HepG2 (cell line): ENCODE measurements around the gene ALPK1. TPM values are rescaled to one million over a fixed set of nuclear protein-coding genes. Genes with fewer than 3 reads are reported as not detected.

ENCODE experiments used
- ATF1 ChIP-seq: IDR thresholded peaks from 2 replicates; pipeline ENCODE4 v1.6.1; 2016; ENCODE audit warnings: mild to moderate bottlenecking, control low read depth
- CEBPG ChIP-seq: IDR thresholded peaks from 2 replicates; pipeline ENCODE4 v1.6.1; 2016
- ELF3 ChIP-seq: IDR thresholded peaks from 2 replicates; pipeline ENCODE4 v1.6.1; 2016; ENCODE audit warnings: missing genetic modification reagents, missing compliant biosample characterization
- GABPA ChIP-seq, 2 experiments: IDR thresholded peaks; 2 replicates each; pipeline ENCODE4 v1.6.1; 2011 to 2016; ENCODE audit warnings: low read depth in 2 of 2, low read length in 1 of 2, missing biosample characterization in 1 of 2, missing genetic modification characterization in 1 of 2
- HMG20B ChIP-seq: conservative IDR thresholded peaks from 2 replicates; pipeline ENCODE4 v1.6.1; 2016; ENCODE audit warnings: missing genetic modification reagents, missing compliant biosample characterization
- HNRNPUL1 ChIP-seq: fragments of 200-400 bp; formaldehyde crosslinking; IDR thresholded peaks from 2 replicates; pipeline ENCODE4 v1.6.1; 2017; ENCODE audit warnings: low read depth, mild to moderate bottlenecking, low read length, moderate library complexity
- MEF2D ChIP-seq: sonication (generic); formaldehyde crosslinking; IDR thresholded peaks from 2 replicates; pipeline ENCODE4 v1.5.1; 2020; ENCODE audit warnings: mild to moderate bottlenecking, missing genetic modification reagents
- PAX8 ChIP-seq: sonication (generic); formaldehyde crosslinking; IDR thresholded peaks from 2 replicates; pipeline ENCODE4 v1.8.0; 2022; ENCODE audit warnings: mild to moderate bottlenecking, missing genetic modification reagents, borderline replicate concordance
- PRPF4 ChIP-seq: fragments of 200-400 bp; formaldehyde crosslinking; IDR thresholded peaks from 2 replicates; pipeline ENCODE4 v1.6.1; 2016; ENCODE audit warnings: low read length, low read depth; ENCODE audit not compliant: poor library complexity, severe bottlenecking
- TBX3 ChIP-seq: fragments of 450-650 bp; IDR thresholded peaks from 2 replicates; pipeline ENCODE4 v1.6.1; 2017; ENCODE audit warnings: antibody characterized with exemption, mild to moderate bottlenecking, inconsistent platforms, borderline replicate concordance
- ZKSCAN5 ChIP-seq: sonication (generic); formaldehyde crosslinking; IDR thresholded peaks from 2 replicates; pipeline ENCODE4 v1.5.1; 2020; ENCODE audit warnings: mild to moderate bottlenecking, missing genetic modification reagents
- ZMYM2 ChIP-seq: sonication (generic); formaldehyde crosslinking; IDR thresholded peaks from 2 replicates; pipeline ENCODE4 v1.8.0; 2022; ENCODE audit warnings: mild to moderate bottlenecking, missing genetic modification reagents
- ZNF260 ChIP-seq: sonication (generic); formaldehyde crosslinking; IDR thresholded peaks from 2 replicates; pipeline ENCODE4 v1.4.0; 2020; ENCODE audit warnings: missing genetic modification reagents, low read depth, mild to moderate bottlenecking, borderline replicate concordance
- ZNF713 ChIP-seq: sonication (generic); formaldehyde crosslinking; IDR thresholded peaks from 2 replicates; pipeline ENCODE4 v1.4.0; 2020; ENCODE audit warnings: mild to moderate bottlenecking, missing genetic modification reagents
- polyA plus RNA-seq, 8 experiments: library from polyadenylated mRNA; depleted of rRNA in 3 of 8; stranded (reverse) in 7 of 8; unstranded in 1 of 8; fragments of >200 nt; fragmentation: Illumina TruSeq in 4 of 8; extraction: Trizol in 4 of 8; gene quantifications; 2 replicates each; pipeline versions ENCODE4 v1.2.1 to v1.2.3, GENCODE V29; 2011 to 2016; ENCODE audit warnings: low read depth in 4 of 8, missing spikeins in 1 of 8, mixed read lengths in 1 of 8; ENCODE audit not compliant: insufficient read depth in 1 of 8
- total RNA-seq, 5 experiments: library from RNA; depleted of rRNA; stranded (reverse); fragments of >200 nt; fragmentation: Illumina TruSeq; extraction: Trizol; gene quantifications; 2 replicates each; pipeline ENCODE4 v1.2.3, GENCODE V29; 2016; ENCODE audit warnings: low read depth in 1 of 5
- TF ChIP-seq, protein P1 (sequence below), 2 experiments: sonication (generic) in 1 of 2; formaldehyde crosslinking in 1 of 2; IDR thresholded peaks; 2 replicates each; pipeline versions ENCODE4 v1.5.1 to v1.6.1; 2011 to 2020; ENCODE audit warnings: borderline replicate concordance in 1 of 2, low read depth in 1 of 2, low read length in 1 of 2, mild to moderate bottlenecking in 1 of 2, missing genetic modification reagents in 1 of 2, moderate library complexity in 1 of 2
- TF ChIP-seq, protein P2 (sequence below): sonication (generic); formaldehyde crosslinking; IDR thresholded peaks from 2 replicates; pipeline ENCODE4 v1.4.0; 2020; ENCODE audit warnings: mild to moderate bottlenecking, missing genetic modification reagents, borderline replicate concordance
- TF ChIP-seq, protein P3 (sequence below): sonication (generic); formaldehyde crosslinking; IDR thresholded peaks from 2 replicates; pipeline ENCODE4 v1.4.0; 2020; ENCODE audit warnings: mild to moderate bottlenecking, missing genetic modification reagents
- TF ChIP-seq, protein P4 (sequence below): sonication (generic); formaldehyde crosslinking; IDR thresholded peaks from 2 replicates; pipeline ENCODE4 v1.4.0; 2020; ENCODE audit warnings: missing genetic modification reagents, borderline replicate concordance
- TF ChIP-seq, protein P5 (sequence below): sonication (generic); formaldehyde crosslinking; IDR thresholded peaks from 2 replicates; pipeline ENCODE4 v1.4.0; 2020; ENCODE audit warnings: missing genetic modification reagents

Gene ALPK1
- total and polyA plus RNA-seq, 2 of the 13 experiments (the other 11 are each of a cell fraction or from before 2014, with no cell fraction given) = 0.61 to 1.3 TPM

DNA sequence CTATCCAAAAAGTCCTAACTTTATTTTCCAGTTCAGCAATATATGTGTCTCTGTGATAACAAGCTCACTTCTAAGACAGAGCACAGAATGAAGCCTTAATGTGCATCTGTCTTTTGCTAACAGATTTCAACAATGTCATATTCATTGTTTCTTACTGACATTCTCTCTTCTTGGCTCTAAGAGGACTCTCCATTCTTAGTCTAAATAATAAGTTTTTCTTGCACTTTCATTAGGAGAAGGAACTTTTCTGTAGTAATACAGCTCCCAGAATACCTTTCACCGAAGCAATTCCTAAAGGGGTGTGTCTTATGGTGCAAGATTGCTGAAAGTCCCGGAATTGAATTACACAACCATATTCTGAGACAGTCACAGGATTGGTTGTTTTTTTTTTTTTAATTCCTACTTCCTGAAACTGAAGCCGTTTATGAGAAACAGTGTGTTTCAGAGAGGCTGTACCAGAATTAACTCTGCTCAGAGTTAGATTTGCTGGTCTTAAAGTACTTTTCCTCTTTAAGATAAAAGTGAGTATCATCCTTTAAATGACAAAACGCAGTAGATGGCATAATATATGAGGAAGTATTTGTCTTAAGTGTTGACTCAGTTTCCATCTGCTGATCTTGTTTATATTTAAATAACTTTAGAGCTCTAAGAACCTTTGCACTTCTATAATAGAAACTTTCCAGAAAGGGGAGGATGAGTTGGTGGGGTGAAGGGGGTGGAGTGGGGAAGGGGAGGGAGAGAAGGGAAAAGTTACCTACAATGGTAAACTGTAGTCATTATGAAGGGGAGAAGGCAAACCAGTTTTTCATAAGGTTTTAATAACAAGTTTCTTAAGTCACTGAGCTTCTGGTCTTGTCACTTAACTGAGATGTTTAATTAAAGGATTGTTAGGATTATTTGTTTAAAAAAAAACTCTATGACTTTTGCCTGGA, at the start of gene ALPK1 (continued):
- TF ChIP-seq, protein P1, sequence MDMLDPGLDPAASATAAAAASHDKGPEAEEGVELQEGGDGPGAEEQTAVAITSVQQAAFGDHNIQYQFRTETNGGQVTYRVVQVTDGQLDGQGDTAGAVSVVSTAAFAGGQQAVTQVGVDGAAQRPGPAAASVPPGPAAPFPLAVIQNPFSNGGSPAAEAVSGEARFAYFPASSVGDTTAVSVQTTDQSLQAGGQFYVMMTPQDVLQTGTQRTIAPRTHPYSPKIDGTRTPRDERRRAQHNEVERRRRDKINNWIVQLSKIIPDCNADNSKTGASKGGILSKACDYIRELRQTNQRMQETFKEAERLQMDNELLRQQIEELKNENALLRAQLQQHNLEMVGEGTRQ (IDR thresholded peaks at IDR 0.05; ENCODE audit: low read depth, low read length) = no peak
- TF ChIP-seq, protein P1 (CRISPR knock-in tag; IDR thresholded peaks at IDR 0.05; ENCODE audit: borderline replicate concordance) = no peak
- no peak for TF ChIP-seq HMG20B (CRISPR knock-in tag)
- no peak for TF ChIP-seq ZMYM2 (CRISPR knock-in tag)
- TF ChIP-seq ELF3 = peak; percentile 55; the same call in 1 of the 2 replicates
- no peak for TF ChIP-seq PAX8 (CRISPR knock-in tag)
- TF ChIP-seq ZNF260 (CRISPR knock-in tag) = no peak
- no peak for TF ChIP-seq ZKSCAN5
- no peak for TF ChIP-seq TBX3
- TF ChIP-seq MEF2D (CRISPR knock-in tag) = no peak
- TF ChIP-seq, protein P2, sequence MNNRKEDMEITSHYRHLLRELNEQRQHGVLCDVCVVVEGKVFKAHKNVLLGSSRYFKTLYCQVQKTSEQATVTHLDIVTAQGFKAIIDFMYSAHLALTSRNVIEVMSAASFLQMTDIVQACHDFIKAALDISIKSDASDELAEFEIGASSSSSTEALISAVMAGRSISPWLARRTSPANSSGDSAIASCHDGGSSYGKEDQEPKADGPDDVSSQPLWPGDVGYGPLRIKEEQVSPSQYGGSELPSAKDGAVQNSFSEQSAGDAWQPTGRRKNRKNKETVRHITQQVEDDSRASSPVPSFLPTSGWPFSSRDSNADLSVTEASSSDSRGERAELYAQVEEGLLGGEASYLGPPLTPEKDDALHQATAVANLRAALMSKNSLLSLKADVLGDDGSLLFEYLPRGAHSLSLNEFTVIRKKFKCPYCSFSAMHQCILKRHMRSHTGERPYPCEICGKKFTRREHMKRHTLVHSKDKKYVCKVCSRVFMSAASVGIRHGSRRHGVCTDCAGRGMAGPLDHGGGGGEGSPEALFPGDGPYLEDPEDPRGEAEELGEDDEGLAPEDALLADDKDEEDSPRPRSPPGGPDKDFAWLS (CRISPR knock-in tag) = no peak
- TF ChIP-seq, protein P3, sequence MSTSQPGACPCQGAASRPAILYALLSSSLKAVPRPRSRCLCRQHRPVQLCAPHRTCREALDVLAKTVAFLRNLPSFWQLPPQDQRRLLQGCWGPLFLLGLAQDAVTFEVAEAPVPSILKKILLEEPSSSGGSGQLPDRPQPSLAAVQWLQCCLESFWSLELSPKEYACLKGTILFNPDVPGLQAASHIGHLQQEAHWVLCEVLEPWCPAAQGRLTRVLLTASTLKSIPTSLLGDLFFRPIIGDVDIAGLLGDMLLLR (CRISPR knock-in tag) = no peak
- TF ChIP-seq GABPA (IDR thresholded peaks at IDR 0.05; ENCODE audit: low read depth, low read length) = no peak
- TF ChIP-seq GABPA (CRISPR knock-in tag; IDR thresholded peaks at IDR 0.05; ENCODE audit: low read depth) = peak; percentile 51; the same call in 1 of the 2 replicates
- TF ChIP-seq CEBPG = peak; percentile 84
- TF ChIP-seq, protein P4, sequence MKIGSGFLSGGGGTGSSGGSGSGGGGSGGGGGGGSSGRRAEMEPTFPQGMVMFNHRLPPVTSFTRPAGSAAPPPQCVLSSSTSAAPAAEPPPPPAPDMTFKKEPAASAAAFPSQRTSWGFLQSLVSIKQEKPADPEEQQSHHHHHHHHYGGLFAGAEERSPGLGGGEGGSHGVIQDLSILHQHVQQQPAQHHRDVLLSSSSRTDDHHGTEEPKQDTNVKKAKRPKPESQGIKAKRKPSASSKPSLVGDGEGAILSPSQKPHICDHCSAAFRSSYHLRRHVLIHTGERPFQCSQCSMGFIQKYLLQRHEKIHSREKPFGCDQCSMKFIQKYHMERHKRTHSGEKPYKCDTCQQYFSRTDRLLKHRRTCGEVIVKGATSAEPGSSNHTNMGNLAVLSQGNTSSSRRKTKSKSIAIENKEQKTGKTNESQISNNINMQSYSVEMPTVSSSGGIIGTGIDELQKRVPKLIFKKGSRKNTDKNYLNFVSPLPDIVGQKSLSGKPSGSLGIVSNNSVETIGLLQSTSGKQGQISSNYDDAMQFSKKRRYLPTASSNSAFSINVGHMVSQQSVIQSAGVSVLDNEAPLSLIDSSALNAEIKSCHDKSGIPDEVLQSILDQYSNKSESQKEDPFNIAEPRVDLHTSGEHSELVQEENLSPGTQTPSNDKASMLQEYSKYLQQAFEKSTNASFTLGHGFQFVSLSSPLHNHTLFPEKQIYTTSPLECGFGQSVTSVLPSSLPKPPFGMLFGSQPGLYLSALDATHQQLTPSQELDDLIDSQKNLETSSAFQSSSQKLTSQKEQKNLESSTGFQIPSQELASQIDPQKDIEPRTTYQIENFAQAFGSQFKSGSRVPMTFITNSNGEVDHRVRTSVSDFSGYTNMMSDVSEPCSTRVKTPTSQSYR (CRISPR knock-in tag) = no peak
- TF ChIP-seq, protein P5, sequence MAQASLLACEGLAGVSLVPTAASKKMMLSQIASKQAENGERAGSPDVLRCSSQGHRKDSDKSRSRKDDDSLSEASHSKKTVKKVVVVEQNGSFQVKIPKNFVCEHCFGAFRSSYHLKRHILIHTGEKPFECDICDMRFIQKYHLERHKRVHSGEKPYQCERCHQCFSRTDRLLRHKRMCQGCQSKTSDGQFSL (CRISPR knock-in tag) = no peak
- no peak for TF ChIP-seq HNRNPUL1
- no peak for TF ChIP-seq ATF1 (CRISPR knock-in tag)
- no peak for TF ChIP-seq PRPF4
- no peak for TF ChIP-seq ZNF713 (CRISPR knock-in tag)
